CD14-positive monocyte (primary cell): ENCODE measurements around the gene STARD13. TPM values are rescaled to one million over a fixed set of nuclear protein-coding genes. Genes with fewer than 3 reads are reported as not detected.

Experiments used
- DNase-seq, 3 donors: peaks; one replicate each; pipeline ENCODE4 v3.0.0-alpha.2; 2011 to 2022
- H2AFZ ChIP-seq: 2 replicates; pipeline ENCODE4 v1.6.0; 2012; ENCODE audit warnings: mild to moderate bottlenecking, low read depth, low read length, inconsistent platforms; ENCODE audit not compliant: insufficient read depth, poor library complexity, severe bottlenecking
- H3K27ac ChIP-seq, 2 donors: 1 replicate in 1 of 2; 2 replicates in 1 of 2; pipeline ENCODE4 v1.5.1; 2012 to 2013; ENCODE audit warnings: low read length in 2 of 2, control low read depth in 1 of 2, inconsistent platforms in 1 of 2, low read depth in 1 of 2, mild to moderate bottlenecking in 1 of 2
- H3K27me3 ChIP-seq, 2 donors: one replicate each; pipeline versions ENCODE4 v1.6.0 to v1.6.1; 2011 to 2013; ENCODE audit warnings: low read length in 2 of 2; ENCODE audit not compliant: control insufficient read depth in 2 of 2, insufficient read depth in 2 of 2
- H3K36me3 ChIP-seq, 2 donors: replicated peaks in 1 of 2; 1 replicate in 1 of 2; 2 replicates in 1 of 2; pipeline versions ENCODE4 v1.5.1 to v1.6.1; 2012 to 2013; ENCODE audit warnings: low read length in 2 of 2, control low read depth in 1 of 2, inconsistent platforms in 1 of 2, mild to moderate bottlenecking in 1 of 2; ENCODE audit not compliant: insufficient read depth in 2 of 2, control insufficient read depth in 1 of 2
- H3K4me1 ChIP-seq, 2 donors: 1 replicate in 1 of 2; 2 replicates in 1 of 2; pipeline versions ENCODE4 v1.5.1 to v1.6.1; 2012 to 2013; ENCODE audit warnings: low read length in 2 of 2, control low read depth in 1 of 2, inconsistent platforms in 1 of 2, mild to moderate bottlenecking in 1 of 2, moderate library complexity in 1 of 2; ENCODE audit not compliant: insufficient read depth in 2 of 2, control insufficient read depth in 1 of 2
- H3K4me2 ChIP-seq: replicated peaks from 2 replicates; pipeline ENCODE3; 2012; ENCODE audit warnings: low read length, moderate library complexity, mild to moderate bottlenecking; ENCODE audit not compliant: poor library complexity, severe bottlenecking; ENCODE audit errors: extremely low read depth
- H3K4me3 ChIP-seq, 3 experiments: fragments of 200-600 bp in 1 of 3; sonication (generic) in 1 of 3; replicated peaks in 1 of 3; 1 replicate in 2 of 3; 2 replicates in 1 of 3; pipeline ENCODE4 v1.5.1; 2011 to 2013; ENCODE audit warnings: low read length in 3 of 3, mild to moderate bottlenecking in 3 of 3, control low read depth in 2 of 3, low read depth in 2 of 3, inconsistent platforms in 1 of 3, moderate library complexity in 1 of 3
- H3K79me2 ChIP-seq: 2 replicates; pipeline ENCODE4 v1.6.0; 2012; ENCODE audit warnings: mild to moderate bottlenecking, control low read depth, inconsistent platforms, low read length, moderate library complexity; ENCODE audit not compliant: insufficient read depth
- H3K9ac ChIP-seq: 2 replicates; pipeline ENCODE4 v1.6.0; 2017; ENCODE audit warnings: low read length, mild to moderate bottlenecking; ENCODE audit not compliant: insufficient read depth, poor library complexity, severe bottlenecking
- H3K9me3 ChIP-seq, 2 donors: replicated peaks in 1 of 2; 1 replicate in 1 of 2; 2 replicates in 1 of 2; pipeline versions ENCODE4 v1.5.1 to v1.6.1; 2012 to 2013; ENCODE audit warnings: low read length in 2 of 2, control low read depth in 1 of 2; ENCODE audit not compliant: control insufficient read depth in 1 of 2, insufficient read depth in 1 of 2
- H4K20me1 ChIP-seq: 2 replicates; pipeline ENCODE4 v1.6.0; 2012; ENCODE audit warnings: mild to moderate bottlenecking, low read length, control low read depth, moderate library complexity; ENCODE audit not compliant: insufficient read depth
- H3K27ac Mint-ChIP-seq, 7 donors: one replicate each; pipeline ENCODE4 v1.8.0; 2020; ENCODE audit warnings: mild to moderate bottlenecking in 7 of 7, mixed read lengths in 7 of 7, moderate library complexity in 6 of 7, inconsistent platforms in 2 of 7
- H3K27me3 Mint-ChIP-seq, 3 donors: one replicate each; pipeline ENCODE4 v1.8.0; 2021 to 2022; ENCODE audit warnings: low read depth in 3 of 3, mild to moderate bottlenecking in 3 of 3, mixed read lengths in 3 of 3, moderate library complexity in 3 of 3, inconsistent platforms in 1 of 3
- H3K36me3 Mint-ChIP-seq, 2 donors: one replicate each; pipeline ENCODE4 v1.8.0; 2020; ENCODE audit warnings: mixed read lengths in 2 of 2, inconsistent platforms in 1 of 2, mild to moderate bottlenecking in 1 of 2
- H3K4me1 Mint-ChIP-seq: one replicate; pipeline ENCODE4 v1.8.0; 2020; ENCODE audit warnings: mild to moderate bottlenecking, mixed read lengths
- H3K4me3 Mint-ChIP-seq, 2 donors: one replicate each; pipeline ENCODE4 v1.8.0; 2020; ENCODE audit warnings: mild to moderate bottlenecking in 2 of 2, mixed read lengths in 2 of 2, moderate library complexity in 1 of 2
- H3K9me3 Mint-ChIP-seq, 7 donors: one replicate each; pipeline ENCODE4 v1.8.0; 2020 to 2022; ENCODE audit warnings: mixed read lengths in 7 of 7, mild to moderate bottlenecking in 6 of 7, moderate library complexity in 6 of 7, inconsistent platforms in 2 of 7
- WGBS: methylation state at CpG from one replicate; pipeline ENCODE4 v1.1.5; 2013; ENCODE audit warnings: missing lambda C conversion rate; ENCODE audit not compliant: insufficient coverage; 5-methylcytosine and 5-hydroxymethylcytosine counted together
- intact Hi-C, 2 donors: fragments of 100-400 bp; cut with micrococcal nuclease; formaldehyde crosslinking; loops; one replicate each; pipeline versions ENCODE4 v1.15.0 to v1.15.1; 2023
- polyA plus RNA-seq, 3 donors: library from polyadenylated mRNA; depleted of rRNA in 1 of 3; unstranded in 2 of 3; stranded (reverse) in 1 of 3; fragments of 300-500 nt in 2 of 3; fragments of >200 nt in 1 of 3; fragmentation: Illumina TruSeq in 2 of 3; gene quantifications; 1 replicate in 2 of 3; 2 replicates in 1 of 3; pipeline ENCODE4 v1.2.3, GENCODE V29; 2012 to 2021
- TF ChIP-seq, protein P1 (sequence below): fragments of 200-600 bp; IDR thresholded peaks from one replicate; pipeline ENCODE4 v1.8.0; 2022; ENCODE audit warnings: antibody characterized with exemption, mild to moderate bottlenecking

The STARD13 gene
- polyA plus RNA-seq, 3 donors, result 0.37 to 0.69 (median 0.60) TPM

DNA sequence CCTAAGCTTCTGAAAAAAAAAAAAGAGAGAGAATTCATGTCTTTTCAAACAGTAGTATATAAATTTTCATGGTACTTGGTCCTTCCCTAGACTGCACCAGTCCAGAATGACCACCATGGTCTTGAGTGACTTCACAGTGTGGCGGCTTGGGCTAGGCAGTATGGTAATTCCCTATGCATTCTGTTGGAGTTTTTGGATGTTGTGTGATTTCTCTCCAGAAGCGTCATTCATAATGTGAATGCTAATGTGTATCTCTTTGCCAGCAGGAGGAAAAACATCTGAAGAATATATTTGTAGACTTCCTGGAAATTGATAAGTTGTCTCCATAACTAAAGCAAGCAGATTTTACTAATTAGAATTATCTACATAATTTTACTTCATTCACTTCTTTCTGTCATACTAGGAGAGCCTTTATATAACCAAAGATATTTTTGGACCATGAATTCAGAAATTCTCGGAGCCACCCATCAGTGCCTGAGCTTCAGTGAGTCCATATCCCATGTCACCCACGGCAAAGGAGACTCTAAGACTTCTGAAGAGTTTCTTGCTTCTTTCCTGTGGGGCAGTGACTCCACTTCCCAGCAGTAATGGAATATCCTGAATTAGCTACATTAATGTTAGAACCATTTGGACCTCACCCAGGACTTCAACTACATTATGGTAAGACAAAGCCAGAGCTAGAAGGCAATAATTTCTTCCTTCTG is 8.4 kb downstream of the STARD13 start:
- intact Hi-C loops, result no loop called here
- 97% methylated on average over 3 of the region's 4 CpGs for WGBS
- H3K36me3 Mint-ChIP-seq, result no peaks in the 10 kb centered on the region

DNA sequence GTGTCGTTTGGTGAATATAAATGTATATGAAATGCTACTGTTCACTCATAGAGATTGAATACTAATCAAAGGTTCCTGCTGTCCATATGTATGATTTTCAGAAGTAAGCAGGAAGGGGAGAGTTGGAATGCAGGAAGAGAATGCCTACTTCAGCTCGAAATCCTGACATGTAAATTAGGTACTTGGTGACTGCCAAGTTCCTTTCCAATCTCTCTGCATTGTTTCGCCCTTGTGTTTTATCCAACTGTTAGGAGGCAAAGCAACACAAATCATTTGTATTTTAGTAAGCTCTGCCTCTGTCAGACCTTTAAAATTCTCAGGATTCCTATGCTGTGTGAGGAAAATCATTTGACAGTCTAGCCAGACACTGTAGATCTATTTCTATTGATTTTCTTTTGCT is 9.0 kb downstream of the STARD13 start:
- H3K36me3 ChIP-seq, result no peaks in the 10 kb centered on the region
- no peak overlapping the region for H3K27ac ChIP-seq
- no peaks in the 10 kb centered on the region for H4K20me1 ChIP-seq
- no peaks in the 10 kb centered on the region for H3K79me2 ChIP-seq
- Mint-ChIP-seq H3K27ac (no peak overlapping the region), H3K9me3 (no peaks in the 10 kb centered on the region), H3K4me1 (peaks cover 11% of the 10 kb centered on the region), H3K4me3 (no peak overlapping the region), H3K27me3 (no peaks in the 10 kb centered on the region), H3K36me3 (no peaks in the 10 kb centered on the region)
- no peaks in the 10 kb centered on the region for H3K9me3 ChIP-seq
- intact Hi-C loops, result no loop called here
- no peaks in the 10 kb centered on the region for H3K27me3 ChIP-seq
- 100% methylated on average over 1 of the region's 3 CpGs for WGBS
- TF ChIP-seq, protein P1, sequence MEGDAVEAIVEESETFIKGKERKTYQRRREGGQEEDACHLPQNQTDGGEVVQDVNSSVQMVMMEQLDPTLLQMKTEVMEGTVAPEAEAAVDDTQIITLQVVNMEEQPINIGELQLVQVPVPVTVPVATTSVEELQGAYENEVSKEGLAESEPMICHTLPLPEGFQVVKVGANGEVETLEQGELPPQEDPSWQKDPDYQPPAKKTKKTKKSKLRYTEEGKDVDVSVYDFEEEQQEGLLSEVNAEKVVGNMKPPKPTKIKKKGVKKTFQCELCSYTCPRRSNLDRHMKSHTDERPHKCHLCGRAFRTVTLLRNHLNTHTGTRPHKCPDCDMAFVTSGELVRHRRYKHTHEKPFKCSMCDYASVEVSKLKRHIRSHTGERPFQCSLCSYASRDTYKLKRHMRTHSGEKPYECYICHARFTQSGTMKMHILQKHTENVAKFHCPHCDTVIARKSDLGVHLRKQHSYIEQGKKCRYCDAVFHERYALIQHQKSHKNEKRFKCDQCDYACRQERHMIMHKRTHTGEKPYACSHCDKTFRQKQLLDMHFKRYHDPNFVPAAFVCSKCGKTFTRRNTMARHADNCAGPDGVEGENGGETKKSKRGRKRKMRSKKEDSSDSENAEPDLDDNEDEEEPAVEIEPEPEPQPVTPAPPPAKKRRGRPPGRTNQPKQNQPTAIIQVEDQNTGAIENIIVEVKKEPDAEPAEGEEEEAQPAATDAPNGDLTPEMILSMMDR, result no peak
- no peak overlapping the region for H3K9ac ChIP-seq
- H3K4me1 ChIP-seq, result peaks cover 0 to 9% of the 10 kb centered on the region in 2 donors
- H2AFZ ChIP-seq, result no peak overlapping the region
- no peak overlapping the region for H3K4me2 ChIP-seq
- no peak overlapping the region for H3K4me3 ChIP-seq
- DNase-seq, result no peak

More for the DNA sequence above, 8.4 kb downstream of the STARD13 start:
- TF ChIP-seq, protein P1, result no peak
- H3K27ac Mint-ChIP-seq, result no peak overlapping the region
- Histone ChIP-seq H3K4me3 (no peak overlapping the region), H3K4me2 (no peak overlapping the region), H3K27me3 (no peaks in the 10 kb centered on the region), H3K9ac (no peak overlapping the region), H3K36me3 (no peaks in the 10 kb centered on the region), H4K20me1 (no peaks in the 10 kb centered on the region), H2AFZ (no peak overlapping the region), H3K27ac (no peak overlapping the region), H3K4me1 (peaks cover 0 to 9% of the 10 kb centered on the region in 2 donors), H3K9me3 (no peaks in the 10 kb centered on the region), H3K79me2 (no peaks in the 10 kb centered on the region)
- H3K27me3 Mint-ChIP-seq, result no peaks in the 10 kb centered on the region
- DNase-seq, result no peak
- H3K9me3 Mint-ChIP-seq, result no peaks in the 10 kb centered on the region
- peaks cover 11% of the 10 kb centered on the region for H3K4me1 Mint-ChIP-seq
- H3K4me3 Mint-ChIP-seq, result no peak overlapping the region
